IPS-11a (cell line): ENCODE data around the gene VSX1.

ENCODE experiments used
- H3K4me3 ChIP-seq: one replicate; pipeline ENCODE4 v1.5.1; 2013; ENCODE audit warnings: low read depth, low read length, control low read depth

VSX1 gene

GRCh38 chr20:25087186-25087929, 5.4 kb upstream of the VSX1 start:
- H3K4me3 ChIP-seq: no peak overlapping the region

GRCh38 chr20:25085756-25086495, 4.0 kb upstream of the VSX1 start:
- no peak overlapping the region for H3K4me3 ChIP-seq

GRCh38 chr20:25084626-25085187, 2.8 kb upstream of the VSX1 start:
- peak overlapping the region; percentile 13 for H3K4me3 ChIP-seq

- peak overlapping the region; percentile 27 for H3K4me3 ChIP-seq
Observed at GRCh38 chr20:25083773-25084625, 2.1 kb upstream of the VSX1 start.

- H3K4me3 ChIP-seq: peak overlapping the region; percentile 27
Observed at GRCh38 chr20:25083141-25083772, 1.3 kb upstream of the VSX1 start.

- no peak overlapping the region for H3K4me3 ChIP-seq
Observed at GRCh38 chr20:25082498-25082873, 545 bp upstream of the VSX1 start.

GRCh38 chr20:25081065-25081729, 744 bp downstream of the VSX1 start:
- peak overlapping the region; percentile 21 for H3K4me3 ChIP-seq

- H3K4me3 ChIP-seq: no peak overlapping the region
Observed at GRCh38 chr20:25079171-25079570, 2.8 kb downstream of the VSX1 start.

- no peak overlapping the region for H3K4me3 ChIP-seq
Observed at GRCh38 chr20:25078662-25079061, 3.3 kb downstream of the VSX1 start.

- no peak overlapping the region for H3K4me3 ChIP-seq
Observed at GRCh38 chr20:25077610-25078169, 4.3 kb downstream of the VSX1 start.

GRCh38 chr20:25076731-25077609, 5.0 kb downstream of the VSX1 start:
- H3K4me3 ChIP-seq: no peak overlapping the region

GRCh38 chr20:25076201-25076600, 5.7 kb downstream of the VSX1 start:
- H3K4me3 ChIP-seq: no peak overlapping the region

GRCh38 chr20:25073544-25073943, 8.4 kb downstream of the VSX1 start:
- H3K4me3 ChIP-seq: no peak overlapping the region

GRCh38 chr20:25072226-25072811, 9.6 kb downstream of the VSX1 start:
- no peak overlapping the region for H3K4me3 ChIP-seq

GRCh38 chr20:25071734-25072133, 10.2 kb downstream of the VSX1 start:
- H3K4me3 ChIP-seq: no peak overlapping the region

- H3K4me3 ChIP-seq: no peak overlapping the region
Observed at GRCh38 chr20:25070821-25071473, 11.0 kb downstream of the VSX1 start.

GRCh38 chr20:25067102-25067987, 14.6 kb downstream of the VSX1 start:
- no peak overlapping the region for H3K4me3 ChIP-seq
